Activated CD4-positive, alpha-beta T cell treated with anti-CD3 and anti-CD28 coated beads for 24 hours (primary cell): Measurements from ENCODE around the gene SYNE4.
"Not testable (repeated sequence)": the region's sequence is repeated elsewhere in the genome, so short reads cannot be mapped to it uniquely, and the experiment has no call there.

Source experiments
- DNase-seq, 2 donors: peaks; one replicate each; pipeline ENCODE4 v3.0.0-alpha.2; 2020; ENCODE audit warnings: low read depth in 2 of 2

The SYNE4 gene

GRCh38 chr19:35990771-35991730, 17.6 kb downstream of the SYNE4 start:
- no peak for DNase-seq

DNA sequence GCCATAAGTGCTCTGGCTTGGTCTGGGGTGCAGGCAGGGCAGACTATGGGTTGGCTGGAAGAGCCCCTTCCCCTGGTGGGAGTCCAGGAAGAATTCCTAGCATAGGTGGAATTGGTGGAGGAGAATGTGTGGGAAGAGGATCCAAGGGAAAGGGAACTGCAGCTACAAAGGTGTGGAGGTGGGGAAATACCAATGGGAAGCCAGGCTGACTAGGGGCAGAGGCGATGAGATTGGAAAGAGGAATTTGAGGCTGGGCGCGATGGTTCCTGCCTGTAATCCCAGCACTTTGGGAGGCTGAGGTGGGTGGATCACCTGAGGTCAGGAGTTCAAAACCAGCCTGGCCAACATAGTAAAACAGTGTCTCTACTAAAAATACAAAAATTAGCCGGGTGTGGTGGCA, 18.5 kb downstream of the SYNE4 start:
- no peak for DNase-seq

GRCh38 chr19:35988824-35989223, 19.8 kb downstream of the SYNE4 start:
- DNase-seq: no peak

- no peak for DNase-seq
Measured at GRCh38 chr19:35987571-35987896, 21.1 kb downstream of the SYNE4 start.

GRCh38 chr19:35986664-35987570, 21.7 kb downstream of the SYNE4 start:
- peak in 1 of 2 donors; percentile 14 for DNase-seq

DNA sequence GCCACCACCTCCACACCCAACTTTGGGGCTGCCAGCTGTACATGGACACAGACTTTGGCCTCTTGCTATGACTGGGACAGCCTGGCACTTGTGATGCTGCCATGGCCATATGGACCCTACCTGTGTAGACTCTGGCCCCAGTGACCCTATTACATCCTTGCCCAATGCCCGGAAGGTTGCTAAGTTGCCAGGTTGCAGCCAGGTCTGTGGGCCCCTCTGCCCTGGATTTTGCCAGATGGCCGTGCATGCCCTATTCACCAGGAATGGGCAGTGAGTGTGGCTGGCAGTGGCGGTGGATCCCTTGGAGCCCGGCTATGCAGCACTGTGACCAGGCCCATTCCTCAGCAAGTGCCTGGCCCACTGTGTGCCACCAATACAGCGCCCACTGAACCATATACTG, 22.5 kb downstream of the SYNE4 start:
- DNase-seq: no peak

DNA sequence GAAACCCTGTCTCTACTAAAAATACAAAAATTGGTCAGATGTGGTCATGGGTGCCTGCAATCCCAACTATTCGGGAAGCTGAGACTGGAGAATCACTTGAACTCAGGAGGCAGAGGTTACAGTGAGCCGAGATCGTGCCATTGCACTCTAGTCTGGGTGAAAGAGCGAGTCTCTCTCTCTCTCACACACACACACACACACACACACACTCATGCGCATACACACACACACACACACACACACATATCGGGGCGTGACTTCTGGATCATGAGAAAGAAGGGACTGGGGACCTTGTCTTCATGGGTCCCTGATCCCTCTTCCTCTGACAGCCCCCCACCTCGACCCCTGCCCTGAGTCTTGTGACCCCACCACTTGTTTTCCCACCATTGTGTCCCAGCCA, 25.4 kb downstream of the SYNE4 start:
- DNase-seq: no peak

DNA sequence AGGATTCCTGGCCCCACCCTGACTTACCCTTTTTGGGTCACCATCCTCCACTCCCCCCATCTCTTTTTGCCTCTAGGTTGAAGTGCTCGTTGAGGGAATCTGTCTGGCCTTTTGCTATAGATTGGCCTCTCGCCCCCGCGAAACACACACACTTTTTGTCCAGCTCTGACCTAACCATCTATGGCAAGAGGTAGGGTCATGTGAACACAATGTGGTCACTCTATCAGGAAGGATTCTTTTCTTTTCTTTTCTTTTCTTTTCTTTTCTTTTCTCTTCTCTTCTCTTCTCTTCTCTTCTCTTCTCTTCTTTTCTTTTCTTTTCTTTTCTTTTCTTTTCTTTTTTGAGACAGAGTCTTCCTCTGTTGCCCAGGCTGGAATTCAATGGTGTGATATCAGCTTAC, 27.6 kb downstream of the SYNE4 start:
- DNase-seq: not testable (repeated sequence)

DNA sequence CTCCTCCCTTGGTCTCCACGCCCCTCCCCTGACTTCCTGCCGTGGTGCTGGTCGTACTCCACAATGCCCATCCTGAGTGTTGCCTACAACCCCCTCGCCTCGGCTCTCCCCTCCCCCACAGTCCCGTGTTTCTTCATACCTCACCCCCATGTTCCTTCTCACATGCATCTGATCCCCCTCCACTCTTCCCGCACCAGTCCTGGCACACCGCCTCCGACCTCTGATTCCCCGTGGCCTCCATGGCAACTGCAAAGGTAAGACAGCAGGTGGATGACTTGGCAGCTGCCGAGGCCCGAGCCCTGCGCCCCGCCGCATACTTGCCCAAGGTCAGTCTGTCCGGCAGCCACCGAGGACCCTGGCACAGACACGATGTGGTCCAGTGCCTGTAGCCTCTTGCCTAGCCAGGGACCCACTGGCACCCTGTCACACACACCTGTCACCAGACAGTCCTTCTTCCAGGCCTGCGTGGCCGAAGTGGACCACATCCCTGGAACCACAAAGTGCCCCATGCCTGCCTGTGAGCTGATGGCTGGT, 29.7 kb downstream of the SYNE4 start:
- no peak for DNase-seq

DNA sequence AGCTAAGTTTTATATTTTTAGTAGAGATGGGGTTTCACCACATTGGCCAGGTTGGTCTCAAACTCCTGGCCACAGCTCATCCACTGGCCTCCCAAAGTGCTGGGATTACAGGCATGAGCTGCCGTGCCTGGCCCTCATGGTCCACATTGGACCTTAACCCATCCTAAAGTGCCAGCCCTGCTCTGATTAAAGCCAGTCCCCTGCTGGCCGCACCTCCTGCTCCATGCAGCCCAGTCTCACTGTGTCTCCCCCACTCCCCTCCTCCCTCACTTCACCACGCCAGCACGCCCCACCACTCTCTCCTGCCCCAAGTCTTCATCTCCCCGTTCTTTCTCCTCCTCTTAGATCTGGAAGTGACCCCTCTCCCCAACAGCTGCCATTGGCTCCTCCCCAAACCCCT, 30.3 kb downstream of the SYNE4 start:
- DNase-seq: no peak

GRCh38 chr19:35977446-35978222, 31.0 kb downstream of the SYNE4 start:
- DNase-seq: no peak

DNA sequence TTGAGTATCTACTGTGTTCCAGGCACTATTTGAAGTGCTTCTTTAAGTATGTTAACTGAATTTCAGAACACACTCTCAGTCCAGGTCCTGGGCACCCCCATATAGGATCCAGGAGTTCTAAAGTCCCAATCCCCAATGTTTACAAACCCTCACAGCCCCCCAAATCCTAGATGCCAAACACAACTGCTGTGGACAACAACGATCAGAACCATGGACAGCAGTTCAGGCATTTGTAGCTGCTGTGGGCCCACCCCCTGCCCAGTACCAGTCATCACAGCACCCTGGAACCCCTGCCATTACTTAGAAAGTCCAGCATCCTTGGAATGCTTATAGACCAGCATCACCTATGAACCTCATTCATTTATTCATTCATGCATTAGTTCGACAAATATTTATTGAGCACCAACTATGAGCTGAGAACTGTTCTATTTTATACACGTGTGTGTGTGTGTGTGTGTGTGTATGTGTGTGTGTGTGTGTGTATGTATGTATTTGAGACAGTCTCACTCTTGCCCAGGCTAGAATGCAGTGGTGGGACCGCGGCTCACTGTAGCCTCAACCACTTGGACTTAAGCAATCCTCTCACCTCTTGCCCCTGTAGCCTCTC, 32.9 kb downstream of the SYNE4 start:
- no peak for DNase-seq

DNA sequence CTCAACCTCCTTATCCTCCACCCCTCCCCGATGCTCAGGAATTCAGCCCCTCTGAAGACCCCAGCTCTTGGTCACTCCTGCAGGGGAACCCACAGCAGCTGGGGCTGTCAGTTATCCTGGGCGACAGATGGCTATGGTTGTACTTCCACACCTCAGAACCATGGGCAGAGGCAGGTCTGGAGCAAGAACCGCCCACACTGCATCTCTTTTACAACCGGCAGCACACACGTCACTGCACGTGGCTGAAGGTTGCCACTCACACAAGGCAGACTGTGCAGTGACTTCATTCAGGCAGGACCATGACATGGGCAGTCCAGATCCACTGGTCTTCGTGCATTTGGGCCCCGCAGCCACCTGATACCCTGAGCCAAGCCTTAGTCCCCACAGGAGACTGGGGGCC, 35.1 kb downstream of the SYNE4 start:
- no peak for DNase-seq

GRCh38 chr19:35966771-35967170, 41.8 kb downstream of the SYNE4 start:
- DNase-seq: no peak

DNA sequence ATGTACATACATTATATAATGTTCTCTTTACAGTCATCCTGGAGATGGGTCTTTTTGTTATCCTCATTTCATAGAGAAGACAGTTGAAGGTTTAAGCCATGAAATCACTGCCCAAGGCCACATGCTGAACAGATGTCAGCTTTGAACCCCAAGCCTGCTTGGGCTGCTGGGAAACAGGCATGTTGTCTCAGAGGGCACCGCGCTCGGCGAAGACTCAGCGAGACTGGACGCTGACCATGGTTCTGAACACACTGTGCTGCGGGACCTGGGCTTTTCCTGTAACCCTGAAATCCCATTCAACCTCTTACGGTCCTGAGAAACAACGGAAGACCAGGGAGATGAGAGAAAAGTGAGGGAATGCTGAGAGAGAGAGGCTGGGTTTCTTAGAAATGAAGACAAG, 45.1 kb downstream of the SYNE4 start:
- peak in 1 of 2 donors; percentile 34 for DNase-seq

- no peak for DNase-seq
Measured at GRCh38 chr19:35960432-35960972, 48.1 kb downstream of the SYNE4 start.

- no peak for DNase-seq
Measured at GRCh38 chr19:35959968-35960320, 48.7 kb downstream of the SYNE4 start.

GRCh38 chr19:35959040-35959967, 49.3 kb downstream of the SYNE4 start:
- peak; percentile 47 to 61 for DNase-seq

GRCh38 chr19:35958660-35959039, 50.0 kb downstream of the SYNE4 start:
- DNase-seq: no peak

GRCh38 chr19:35957411-35957810, 51.2 kb downstream of the SYNE4 start:
- DNase-seq: not testable (repeated sequence)
